ENCODE measurements around the gene LENG1.
A peak's percentile ranks its signal among the peaks of the same experiment; 100 is the strongest.

Gene LENG1

GRCh38 chr19:54164369-54165068 is 5.0 kb upstream of the LENG1 start:
- peak in 1 of 2 donors; percentile 28 for DNase-seq (ENCODE audit: low read depth in 2 of 2)

- no peak for DNase-seq (ENCODE audit: low read depth in 2 of 2)
These were observed 3.4 kb upstream of the LENG1 start for GRCh38 chr19:54162884-54163283.

- DNase-seq (ENCODE audit: low read depth in 2 of 2) = peak; percentile 47 to 61
These were observed 2.8 kb upstream of the LENG1 start for GRCh38 chr19:54162241-54162805.

- no peak for DNase-seq (ENCODE audit: low read depth in 2 of 2)
These were observed 1.3 kb upstream of the LENG1 start for GRCh38 chr19:54160854-54161253.

- no peak for DNase-seq (ENCODE audit: low read depth in 2 of 2)
These were observed 776 bp upstream of the LENG1 start for GRCh38 chr19:54160182-54160811.

- DNase-seq (ENCODE audit: low read depth in 2 of 2) = no peak
These were observed 639 bp downstream of the LENG1 start for GRCh38 chr19:54158812-54159351.

GRCh38 chr19:54156953-54157352 is 2.6 kb downstream of the LENG1 start:
- DNase-seq (ENCODE audit: low read depth in 2 of 2) = no peak

- no peak for DNase-seq (ENCODE audit: low read depth in 2 of 2)
These were observed 3.0 kb downstream of the LENG1 start for GRCh38 chr19:54156490-54156889.

GRCh38 chr19:54155694-54156093 is 3.8 kb downstream of the LENG1 start:
- no peak for DNase-seq (ENCODE audit: low read depth in 2 of 2)

GRCh38 chr19:54154603-54155345 is 4.7 kb downstream of the LENG1 start:
- DNase-seq (ENCODE audit: low read depth in 2 of 2) = no peak

- no peak for DNase-seq (ENCODE audit: low read depth in 2 of 2)
These were observed 5.7 kb downstream of the LENG1 start for GRCh38 chr19:54153731-54154326.

GRCh38 chr19:54152878-54153524 is 6.5 kb downstream of the LENG1 start:
- DNase-seq (ENCODE audit: low read depth in 2 of 2) = no peak

GRCh38 chr19:54152267-54152666 is 7.3 kb downstream of the LENG1 start:
- DNase-seq (ENCODE audit: low read depth in 2 of 2) = no peak

- no peak for DNase-seq (ENCODE audit: low read depth in 2 of 2)
These were observed 8.0 kb downstream of the LENG1 start for GRCh38 chr19:54151362-54152035.

- DNase-seq (ENCODE audit: low read depth in 2 of 2) = no peak
These were observed 10.3 kb downstream of the LENG1 start for GRCh38 chr19:54149021-54149812.

GRCh38 chr19:54148158-54148557 is 11.4 kb downstream of the LENG1 start:
- DNase-seq (ENCODE audit: low read depth in 2 of 2) = no peak

GRCh38 chr19:54147676-54148075 is 11.8 kb downstream of the LENG1 start:
- DNase-seq (ENCODE audit: low read depth in 2 of 2) = no peak

- no peak for DNase-seq (ENCODE audit: low read depth in 2 of 2)
These were observed 13.9 kb downstream of the LENG1 start for GRCh38 chr19:54145541-54146158.

- DNase-seq (ENCODE audit: low read depth in 2 of 2) = no peak
These were observed 17.2 kb downstream of the LENG1 start for GRCh38 chr19:54142166-54142780.

All from activated CD8-positive, alpha-beta memory T cell treated with anti-CD3 and anti-CD28 coated beads for 4 hours (primary cell).